Mucosa of rectum (tissue), 2 donors: ENCODE results near the gene CHD9NB.

Experiments used
- H3K27ac ChIP-seq, 2 donors: one replicate each; pipeline ENCODE4 v1.7.0; 2013; ENCODE audit warnings: inconsistent platforms in 2 of 2, low read depth in 2 of 2, low read length in 2 of 2
- H3K27me3 ChIP-seq, 2 donors: one replicate each; pipeline ENCODE4 v1.7.0; 2013; ENCODE audit warnings: low read length in 2 of 2; ENCODE audit not compliant: control insufficient read depth in 2 of 2, insufficient read depth in 2 of 2
- H3K36me3 ChIP-seq, 2 donors: one replicate each; pipeline ENCODE4 v1.7.0; 2013; ENCODE audit warnings: low read length in 2 of 2; ENCODE audit not compliant: control insufficient read depth in 2 of 2, insufficient read depth in 2 of 2
- H3K4me1 ChIP-seq, 2 donors: one replicate each; pipeline ENCODE4 v1.7.0; 2013; ENCODE audit warnings: low read length in 2 of 2, mild to moderate bottlenecking in 1 of 2; ENCODE audit not compliant: control insufficient read depth in 2 of 2, insufficient read depth in 2 of 2
- H3K4me3 ChIP-seq, 2 donors: one replicate each; pipeline ENCODE4 v1.7.0; 2013; ENCODE audit warnings: low read length in 2 of 2
- H3K9ac ChIP-seq, 2 donors: one replicate each; pipeline ENCODE4 v1.7.0; 2013; ENCODE audit warnings: low read length in 2 of 2, low read depth in 1 of 2, mild to moderate bottlenecking in 1 of 2
- H3K9me3 ChIP-seq, 2 donors: one replicate each; pipeline ENCODE4 v1.7.0; 2013; ENCODE audit warnings: low read length in 2 of 2; ENCODE audit not compliant: control insufficient read depth in 2 of 2
- donor health status: healthy.
- donor health status: Normal muscosa, but diverticular disease.

CHD9NB gene

DNA sequence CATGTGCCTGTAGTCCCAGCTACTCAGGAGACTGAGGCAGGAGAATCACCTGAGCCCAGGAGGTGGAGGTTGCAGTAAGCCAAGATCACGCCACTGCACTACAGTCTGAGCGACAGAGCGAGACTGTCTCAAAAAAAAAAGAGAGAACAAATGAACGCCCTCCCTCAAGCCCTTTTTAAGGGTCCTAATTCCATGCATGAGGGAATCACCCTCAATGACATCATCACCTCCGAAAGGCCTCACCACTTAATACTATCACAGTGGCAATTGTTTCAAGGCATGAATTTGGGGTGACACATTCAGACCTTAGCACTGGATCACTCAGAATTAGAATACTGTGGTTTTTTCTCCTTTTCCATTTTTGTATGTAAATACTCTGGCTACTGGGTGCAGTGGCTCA lies 57.8 kb downstream of the CHD9NB start:
- H3K9ac ChIP-seq: no peak overlapping the region
- no peak overlapping the region for H3K27ac ChIP-seq
- H3K9me3 ChIP-seq: no peaks in the 10 kb centered on the region
- no peaks in the 10 kb centered on the region for H3K36me3 ChIP-seq
- H3K4me3 ChIP-seq: no peak overlapping the region
- H3K4me1 ChIP-seq: no peaks in the 10 kb centered on the region
- no peaks in the 10 kb centered on the region for H3K27me3 ChIP-seq

DNA sequence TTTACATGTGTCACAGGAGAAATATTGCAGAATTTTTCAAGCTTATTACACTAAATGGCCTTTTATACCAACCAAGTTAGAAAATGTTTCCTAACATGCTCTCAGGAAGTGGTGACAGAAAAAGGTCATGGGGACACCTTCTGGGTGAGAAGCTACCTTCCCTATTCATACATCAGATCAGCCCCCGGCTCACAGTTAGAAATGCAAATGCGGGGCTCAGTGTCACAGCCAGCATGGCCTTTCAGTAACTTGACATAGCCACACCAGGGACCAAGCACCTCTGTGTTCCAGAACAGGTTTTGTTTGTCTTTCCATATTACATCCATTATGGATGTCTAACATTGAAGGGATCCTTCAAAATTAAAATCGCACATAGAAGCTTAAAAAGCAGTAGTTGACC lies 59.5 kb downstream of the CHD9NB start:
- Histone ChIP-seq H3K27ac (no peak overlapping the region), H3K4me1 (no peaks in the 10 kb centered on the region), H3K4me3 (no peak overlapping the region), H3K27me3 (no peaks in the 10 kb centered on the region), H3K9ac (no peak overlapping the region), H3K36me3 (no peaks in the 10 kb centered on the region), H3K9me3 (no peaks in the 10 kb centered on the region)

DNA sequence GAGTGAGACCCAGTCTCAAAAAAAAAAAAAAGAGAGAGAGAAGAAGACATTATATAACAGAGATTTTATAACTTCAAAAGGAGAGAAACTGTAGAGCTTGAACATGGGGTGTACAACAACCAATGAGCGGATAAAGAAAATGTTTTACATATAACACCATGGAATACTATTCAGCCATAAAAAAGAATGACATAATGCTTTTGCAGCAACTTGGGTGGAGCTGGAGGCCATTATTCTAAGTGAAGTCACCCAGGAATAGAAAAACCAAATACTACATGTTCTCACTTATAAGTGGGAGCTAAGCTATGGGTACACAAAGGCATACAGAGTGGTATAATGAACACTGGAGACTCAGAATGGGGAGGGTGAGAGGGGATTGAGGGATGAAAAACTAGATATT lies 61.1 kb downstream of the CHD9NB start:
- Histone ChIP-seq H3K4me3 (no peak overlapping the region), H3K4me1 (no peaks in the 10 kb centered on the region), H3K9ac (no peak overlapping the region), H3K36me3 (no peaks in the 10 kb centered on the region), H3K27me3 (no peaks in the 10 kb centered on the region), H3K9me3 (no peaks in the 10 kb centered on the region), H3K27ac (no peak overlapping the region)
